HuH-7 (cell line): Measurements from ENCODE around the gene EGR4.

ENCODE experiments used
- DNase-seq: peaks from one replicate; pipeline ENCODE4 v3.0.0; 2011; ENCODE audit warnings: low spot score

EGR4 gene

GRCh38 chr2:73249636-73250035, 43.7 kb downstream of the EGR4 start:
- DNase-seq, result no peak

DNA sequence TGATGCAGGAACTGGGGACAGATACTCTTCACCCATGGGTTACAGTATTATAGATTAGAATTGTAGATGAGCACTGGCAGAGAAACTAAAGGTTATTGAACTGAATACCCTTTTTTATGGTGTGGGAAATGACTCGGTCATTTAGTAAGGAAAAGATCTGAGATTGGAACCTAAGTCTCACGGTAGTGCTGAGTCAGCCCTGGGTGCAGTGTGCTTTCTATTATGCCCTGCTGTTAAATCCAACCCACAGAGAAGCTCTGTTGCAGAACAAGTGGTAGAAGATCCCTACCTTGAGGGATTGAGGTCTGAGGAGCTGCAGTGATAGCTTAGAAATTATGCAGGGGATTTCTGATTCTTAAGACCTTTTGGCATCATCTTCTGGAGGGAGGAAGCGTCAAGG, 46.5 kb downstream of the EGR4 start:
- no peak for DNase-seq

GRCh38 chr2:73244580-73244979, 48.8 kb downstream of the EGR4 start:
- DNase-seq, result no peak

DNA sequence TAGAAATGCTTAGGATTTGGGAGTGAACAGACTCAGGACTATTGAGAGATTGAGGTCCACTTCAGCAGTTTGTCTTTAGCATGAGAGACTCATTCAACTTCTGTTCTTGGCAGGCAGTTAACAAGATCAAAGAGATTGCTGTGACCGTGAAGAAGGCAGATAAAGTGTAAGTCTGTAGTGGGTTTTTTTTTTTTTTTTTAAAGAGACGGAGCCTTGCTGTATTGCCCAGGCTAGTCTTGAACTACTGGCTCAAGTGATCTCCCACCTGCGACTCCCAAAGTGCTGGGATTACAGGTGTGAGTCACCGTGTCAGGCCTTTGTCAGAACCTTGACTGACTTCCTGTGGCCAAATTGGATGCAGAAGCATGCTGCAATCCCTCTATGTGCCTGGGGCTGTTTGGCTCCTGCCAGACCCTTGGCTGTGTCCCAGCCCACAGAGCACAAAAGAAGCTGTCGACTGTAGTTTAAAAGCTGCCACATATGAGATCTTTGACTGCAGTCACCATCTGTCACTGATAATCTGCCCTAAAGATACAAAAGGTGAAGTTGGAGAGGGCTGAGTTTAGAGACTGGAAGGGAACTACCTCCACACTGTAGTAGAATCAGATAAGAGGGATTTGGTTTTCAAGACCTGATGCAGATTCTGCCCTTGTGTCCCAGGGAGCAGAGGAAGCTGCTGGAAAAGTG, 49.3 kb downstream of the EGR4 start:
- DNase-seq, result no peak
